ENCODE results near the gene PLXNB1.

The PLXNB1 gene

GRCh38 chr3:48372377-48372770 lies 57.5 kb downstream of the PLXNB1 start:
- DNase-seq (ENCODE audit: low read depth, low spot score), result no peak

GRCh38 chr3:48371651-48372376 lies 58.1 kb downstream of the PLXNB1 start, which contains the start of gene FBXW12:
Gene FBXW12 (plus strand): TSS chr3:48372219. CDS start chr3:48372768, 549 bp downstream.
- no peak for DNase-seq (ENCODE audit: low read depth, low spot score)

GRCh38 chr3:48370333-48370713 lies 59.6 kb downstream of the PLXNB1 start:
- DNase-seq (ENCODE audit: low read depth, low spot score), result no peak

GRCh38 chr3:48369693-48370332 lies 60.1 kb downstream of the PLXNB1 start:
- DNase-seq (ENCODE audit: low read depth, low spot score), result no peak

GRCh38 chr3:48367201-48367600 lies 62.7 kb downstream of the PLXNB1 start:
- no peak for DNase-seq (ENCODE audit: low read depth, low spot score)

GRCh38 chr3:48364840-48365239 lies 65.0 kb downstream of the PLXNB1 start:
- no peak for DNase-seq (ENCODE audit: low read depth, low spot score)

GRCh38 chr3:48361928-48362327 lies 68.0 kb downstream of the PLXNB1 start:
- no peak for DNase-seq (ENCODE audit: low read depth, low spot score)

GRCh38 chr3:48356419-48356818 lies 73.5 kb downstream of the PLXNB1 start:
- no peak for DNase-seq (ENCODE audit: low read depth, low spot score)

GRCh38 chr3:48353987-48354386 lies 75.9 kb downstream of the PLXNB1 start:
- DNase-seq (ENCODE audit: low read depth, low spot score), result no peak
